OCI-LY1 (cell line): ENCODE measurements around the gene TBL1Y.

Experiments used
- H2AFZ ChIP-seq: fragments of 200-600 bp; sonication (generic), shearing (Covaris generic); 2 replicates; pipeline ENCODE4 v1.6.0; 2014; ENCODE audit warnings: antibody characterized with exemption, mild to moderate bottlenecking, low read length
- H3F3A ChIP-seq: fragments of 200-600 bp; sonication (generic), shearing (Covaris generic); 2 replicates; pipeline ENCODE4 v1.6.0; 2014; ENCODE audit warnings: mild to moderate bottlenecking, antibody characterized with exemption, low read length, moderate library complexity; ENCODE audit not compliant: insufficient read depth
- H3K27ac ChIP-seq: fragments of 200-600 bp; sonication (generic); 2 replicates; pipeline ENCODE4 v1.5.1; 2014; ENCODE audit warnings: low read length, mixed run types, mild to moderate bottlenecking, low read depth; ENCODE audit not compliant: poor library complexity, severe bottlenecking
- H3K27me3 ChIP-seq: fragments of 200-600 bp; sonication (generic); 2 replicates; pipeline ENCODE4 v1.6.0; 2014; ENCODE audit warnings: antibody characterized with exemption, mild to moderate bottlenecking, low read length, moderate library complexity; ENCODE audit not compliant: insufficient read depth
- H3K36me3 ChIP-seq: fragments of 200-600 bp; sonication (generic); 2 replicates; pipeline ENCODE4 v1.6.1; 2014; ENCODE audit warnings: mild to moderate bottlenecking, antibody characterized with exemption, low read length, moderate library complexity, mixed read lengths; ENCODE audit not compliant: insufficient read depth
- H3K4me1 ChIP-seq: fragments of 200-600 bp; sonication (generic); 2 replicates; pipeline ENCODE4 v1.5.1; 2014; ENCODE audit warnings: mild to moderate bottlenecking, low read length, moderate library complexity; ENCODE audit not compliant: insufficient read depth, severe bottlenecking
- H3K4me2 ChIP-seq: fragments of 200-600 bp; sonication (generic), shearing (Covaris generic); 2 replicates; pipeline ENCODE4 v1.6.1; 2014; ENCODE audit warnings: low read length
- H3K4me3 ChIP-seq: fragments of 200-600 bp; sonication (generic); 2 replicates; pipeline ENCODE4 v1.5.1; 2014; ENCODE audit warnings: low read length, low read depth, mild to moderate bottlenecking, mixed read lengths; ENCODE audit not compliant: poor library complexity, severe bottlenecking
- H3K79me2 ChIP-seq: fragments of 200-600 bp; shearing (Covaris generic); 2 replicates; pipeline ENCODE4 v1.6.1; 2016; ENCODE audit warnings: mixed run types, low read length, mixed read lengths; ENCODE audit not compliant: insufficient read depth
- H3K9ac ChIP-seq: fragments of 200-600 bp; sonication (generic), shearing (Covaris generic); 2 replicates; pipeline ENCODE4 v1.6.1; 2014; ENCODE audit warnings: mild to moderate bottlenecking, low read length, mixed read lengths
- H3K9me2 ChIP-seq: fragments of 200-600 bp; sonication (generic), shearing (Covaris generic); 2 replicates; pipeline ENCODE4 v1.6.1; 2014; ENCODE audit warnings: low read depth, mild to moderate bottlenecking, low read length, mixed read lengths
- H3K9me3 ChIP-seq: fragments of 200-600 bp; shearing (Covaris generic); 2 replicates; pipeline ENCODE4 v1.6.1; 2014; ENCODE audit warnings: low read length, mixed read lengths
- H4K20me1 ChIP-seq: fragments of 200-600 bp; sonication (generic), shearing (Covaris generic); 2 replicates; pipeline ENCODE4 v1.6.0; 2016; ENCODE audit warnings: mild to moderate bottlenecking, low read length; ENCODE audit not compliant: insufficient read depth
- EZH2 ChIP-seq: fragments of 200-600 bp; sonication (generic), shearing (Covaris generic); IDR thresholded peaks from 2 replicates; pipeline ENCODE4 v1.8.0; 2017; ENCODE audit warnings: borderline replicate concordance, mixed run types, mild to moderate bottlenecking, antibody characterized with exemption, low read length, moderate library complexity, mixed read lengths
- TF ChIP-seq, protein P1 (sequence below): fragments of 200-600 bp; sonication (generic), shearing (Covaris generic); IDR thresholded peaks from 2 replicates; pipeline ENCODE4 v1.5.1; 2017; ENCODE audit warnings: mild to moderate bottlenecking, antibody characterized with exemption, low read length, moderate library complexity, mixed read lengths

Gene TBL1Y

GRCh38 chrY:7128211-7128610 is 217.7 kb downstream of the TBL1Y start:
- Histone ChIP-seq H3K9me2 (no peaks in the 10 kb centered on the region), H3K79me2 (no peaks in the 10 kb centered on the region), H3K4me3 (no peak overlapping the region), H3K4me1 (no peaks in the 10 kb centered on the region), H3K4me2 (no peak overlapping the region), H3K9ac (no peak overlapping the region), H3K27me3 (no peaks in the 10 kb centered on the region), H3K27ac (no peak overlapping the region), H4K20me1 (no peaks in the 10 kb centered on the region), H3F3A (no peaks in the 10 kb centered on the region), H2AFZ (no peak overlapping the region), H3K9me3 (no peaks in the 10 kb centered on the region), H3K36me3 (no peaks in the 10 kb centered on the region)
- TF ChIP-seq EZH2: no peak
- TF ChIP-seq, protein P1, sequence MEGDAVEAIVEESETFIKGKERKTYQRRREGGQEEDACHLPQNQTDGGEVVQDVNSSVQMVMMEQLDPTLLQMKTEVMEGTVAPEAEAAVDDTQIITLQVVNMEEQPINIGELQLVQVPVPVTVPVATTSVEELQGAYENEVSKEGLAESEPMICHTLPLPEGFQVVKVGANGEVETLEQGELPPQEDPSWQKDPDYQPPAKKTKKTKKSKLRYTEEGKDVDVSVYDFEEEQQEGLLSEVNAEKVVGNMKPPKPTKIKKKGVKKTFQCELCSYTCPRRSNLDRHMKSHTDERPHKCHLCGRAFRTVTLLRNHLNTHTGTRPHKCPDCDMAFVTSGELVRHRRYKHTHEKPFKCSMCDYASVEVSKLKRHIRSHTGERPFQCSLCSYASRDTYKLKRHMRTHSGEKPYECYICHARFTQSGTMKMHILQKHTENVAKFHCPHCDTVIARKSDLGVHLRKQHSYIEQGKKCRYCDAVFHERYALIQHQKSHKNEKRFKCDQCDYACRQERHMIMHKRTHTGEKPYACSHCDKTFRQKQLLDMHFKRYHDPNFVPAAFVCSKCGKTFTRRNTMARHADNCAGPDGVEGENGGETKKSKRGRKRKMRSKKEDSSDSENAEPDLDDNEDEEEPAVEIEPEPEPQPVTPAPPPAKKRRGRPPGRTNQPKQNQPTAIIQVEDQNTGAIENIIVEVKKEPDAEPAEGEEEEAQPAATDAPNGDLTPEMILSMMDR: no peak
